Measurements from ENCODE around the gene PHF21A. TPM values are rescaled to one million over a fixed set of nuclear protein-coding genes. Genes with fewer than 3 reads are reported as not detected.

PHF21A gene
- total and polyA plus RNA-seq, 2 of the 13 experiments (the other 11 are each of a cell fraction or from before 2014, with no cell fraction given): 4.1 to 34.6 TPM

DNA sequence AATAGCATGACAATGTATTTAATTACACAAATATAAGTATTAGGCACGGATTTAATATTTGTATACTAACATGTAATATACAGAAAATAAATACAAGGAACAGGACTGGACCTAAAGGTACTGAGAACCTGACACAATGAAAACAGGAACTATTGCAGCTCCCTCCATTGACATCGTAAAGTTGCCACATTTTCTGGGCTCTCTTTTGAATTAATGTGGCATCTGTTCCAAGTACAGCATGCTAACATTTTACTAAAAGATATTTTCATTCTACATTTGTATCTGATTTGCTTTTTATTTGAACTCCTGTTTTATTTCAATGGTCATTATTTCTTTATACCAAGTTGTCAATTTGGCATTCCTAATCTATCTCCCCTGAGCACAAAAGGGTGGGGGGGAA, 15.3 kb downstream of the PHF21A start:
- no peak for ATAC-seq
- Histone ChIP-seq H3K79me2 (ENCODE audit: insufficient read depth, low read length) (peaks cover 4% of the 10 kb centered on the region), H2AFZ (ENCODE audit: low read length) (no peak overlapping the region), H3K4me2 (ENCODE audit: low read depth, low read length) (no peak overlapping the region), H3K4me1 (ENCODE audit: insufficient read depth, low read length) (no peaks in the 10 kb centered on the region), H4K20me1 (ENCODE audit: insufficient read depth, low read length) (peaks cover 14% of the 10 kb centered on the region), H3K27ac (ENCODE audit: extremely low read length, insufficient read depth, low read length) (no peak overlapping the region), H3K9ac (ENCODE audit: insufficient read depth, low read depth, low read length) (no peak overlapping the region), H3K4me3 (replicated peaks in 1 of 3; ENCODE audit: insufficient read depth in 1 of 3, low read depth in 2 of 3, low read length in 3 of 3) (no peak overlapping the region), H3K9me3 (ENCODE audit: low read length) (no peaks in the 10 kb centered on the region), H3K36me3 (replicated peaks in 1 of 2; ENCODE audit: control insufficient read depth in 1 of 2, insufficient read depth in 2 of 2, low read length in 2 of 2) (no peaks in the 10 kb centered on the region), H3K27me3 (ENCODE audit: control insufficient read depth in 1 of 2, insufficient read depth in 2 of 2, low read length in 2 of 2) (no peaks in the 10 kb centered on the region)
- BruUV-seq (replicated peaks): no TSS peak
- POLR2A ChIA-PET: no interaction called here
- CTCF ChIA-PET (ENCODE audit: low intra/inter-chr PET ratio, low total read pairs): no interaction called here
- WGBS (ENCODE audit: low lambda C conversion rate): 97% methylated on average over 2 of the region's 2 CpGs
- intact Hi-C loops (cut with micrococcal nuclease; ENCODE audit: unreplicated experiment) (no loop called here), in situ Hi-C loops (cut with HindIII; ENCODE audit: extremely low pct_ligation_motif_present, low pct_unique_long_range_greater_than_20kb) (no loop called here)
- DNase-seq (ENCODE audit: low spot score): no peak
- TF ChIP-seq ZNF781 (CRISPR knock-in tag; IDR thresholded peaks at IDR 0.05; ENCODE audit: borderline replicate concordance, not compliant biosample characterization) (no peak), GZF1 (CRISPR knock-in tag; IDR thresholded peaks at IDR 0.05) (no peak), ZNF17 (CRISPR knock-in tag; IDR thresholded peaks at IDR 0.05) (no peak), SKI (IDR thresholded peaks at IDR 0.05; ENCODE audit: partially characterized antibody) (no peak), E2F1 (CRISPR knock-in tag; IDR thresholded peaks at IDR 0.05) (no peak), ZNF337 (CRISPR knock-in tag; IDR thresholded peaks at IDR 0.05; ENCODE audit: borderline replicate concordance, low read depth) (no peak), RFX5 (IDR thresholded peaks at IDR 0.05; ENCODE audit: low read depth, low read length) (no peak), CREBL2 (CRISPR knock-in tag; IDR thresholded peaks at IDR 0.05; ENCODE audit: borderline replicate concordance) (no peak), ZNF660 (CRISPR knock-in tag; IDR thresholded peaks at IDR 0.05; ENCODE audit: borderline replicate concordance, low read depth) (no peak), PRDM10 (CRISPR knock-in tag; IDR thresholded peaks at IDR 0.05; ENCODE audit: low read depth) (no peak), AGO2 (optimal IDR thresholded peaks at IDR 0.05; ENCODE audit: low read depth, low read length) (no peak), HNF4G (IDR thresholded peaks at IDR 0.05; ENCODE audit: borderline replicate concordance, low read depth, low read length) (no peak), HNF4G (CRISPR knock-in tag; IDR thresholded peaks at IDR 0.05; ENCODE audit: borderline replicate concordance, low read depth) (no peak), RELA (CRISPR knock-in tag; IDR thresholded peaks at IDR 0.05) (no peak), ATF7 (IDR thresholded peaks at IDR 0.05) (no peak), ATF7 (CRISPR knock-in tag; IDR thresholded peaks at IDR 0.05) (no peak), NR3C1 (CRISPR knock-in tag; IDR thresholded peaks at IDR 0.05) (no peak)
- no peak for FAIRE-seq
